NB4 (cell line): ENCODE data around the gene SPRED1.

ENCODE experiments used
- DNase-seq: peaks from one replicate; pipeline ENCODE4 v3.0.0; 2010; ENCODE audit warnings: low read depth
- H3K4me3 ChIP-seq: one replicate; pipeline ENCODE4 v1.5.1; 2011; ENCODE audit warnings: mild to moderate bottlenecking, low read depth, low read length, moderate library complexity
- CTCF ChIP-seq: IDR thresholded peaks from one replicate; pipeline ENCODE4 v1.5.1; 2012; ENCODE audit warnings: low read depth, low read length
- MAX ChIP-seq: IDR thresholded peaks from 2 replicates; pipeline ENCODE4 v1.6.1; 2011; ENCODE audit warnings: low read depth, low read length
- MYC ChIP-seq: IDR thresholded peaks from 2 replicates; pipeline ENCODE4 v1.6.1; 2011; ENCODE audit warnings: low read depth, low read length
- POLR2A ChIP-seq: IDR thresholded peaks from 2 replicates; pipeline ENCODE4 v1.6.1; 2011; ENCODE audit warnings: mild to moderate bottlenecking; ENCODE audit not compliant: insufficient read length; ENCODE audit errors: extremely low read depth

The SPRED1 gene

GRCh38 chr15:38312190-38312589 lies 59.6 kb downstream of the SPRED1 start:
- no peak overlapping the region for H3K4me3 ChIP-seq
- TF ChIP-seq POLR2A (no peak), MYC (no peak), MAX (no peak), CTCF (no peak)
- no peak for DNase-seq

GRCh38 chr15:38316311-38316710 lies 63.7 kb downstream of the SPRED1 start:
- TF ChIP-seq CTCF (no peak), MYC (no peak), POLR2A (no peak), MAX (no peak)
- DNase-seq, result no peak
- no peak overlapping the region for H3K4me3 ChIP-seq

GRCh38 chr15:38320181-38320580 lies 67.5 kb downstream of the SPRED1 start:
- no peak for TF ChIP-seq MAX
- TF ChIP-seq POLR2A, result no peak
- no peak for TF ChIP-seq CTCF
- no peak for TF ChIP-seq MYC
- no peak overlapping the region for H3K4me3 ChIP-seq
- no peak for DNase-seq

- peak; percentile 8 for DNase-seq
- no peak overlapping the region for H3K4me3 ChIP-seq
- TF ChIP-seq CTCF (no peak), POLR2A (no peak), MAX (no peak), MYC (no peak)
These were observed 68.2 kb downstream of the SPRED1 start for GRCh38 chr15:38320866-38321265.

GRCh38 chr15:38323895-38324294 lies 71.3 kb downstream of the SPRED1 start:
- no peak for DNase-seq
- TF ChIP-seq CTCF (no peak), POLR2A (no peak), MYC (no peak)
- no peak overlapping the region for H3K4me3 ChIP-seq

- no peak for DNase-seq
- no peak overlapping the region for H3K4me3 ChIP-seq
- TF ChIP-seq MAX (no peak), POLR2A (no peak), MYC (no peak), CTCF (no peak)
These were observed 72.5 kb downstream of the SPRED1 start for GRCh38 chr15:38324939-38325647.
